GM19099 (cell line): ENCODE data around the gene PLBD2.

Experiments used
- POLR2A ChIP-seq: IDR thresholded peaks from 3 replicates; pipeline ENCODE4 v1.6.1; 2011; ENCODE audit warnings: low read depth; ENCODE audit not compliant: insufficient read length; ENCODE audit errors: extremely low read depth

The PLBD2 gene

DNA sequence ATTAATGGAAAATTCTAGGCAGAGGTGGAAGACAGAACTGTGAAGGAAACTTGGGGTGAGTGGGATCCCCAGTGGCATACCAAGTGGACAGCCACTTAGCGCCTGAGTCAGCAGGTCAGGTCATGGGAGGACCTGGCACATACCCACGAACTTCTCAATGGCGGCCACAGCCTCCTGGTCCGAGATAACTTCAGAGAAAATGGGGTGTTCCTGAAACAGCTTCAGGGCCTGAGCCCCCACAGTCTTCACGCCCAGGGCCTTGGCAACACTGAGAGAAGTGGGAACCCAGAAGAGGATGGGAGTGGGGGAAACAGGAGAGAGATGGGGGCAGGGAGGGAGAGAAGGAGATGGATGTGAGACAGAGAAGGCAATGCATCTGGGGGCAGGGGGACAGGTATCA is 35.4 kb downstream of the PLBD2 start:
- no peak for TF ChIP-seq POLR2A

DNA sequence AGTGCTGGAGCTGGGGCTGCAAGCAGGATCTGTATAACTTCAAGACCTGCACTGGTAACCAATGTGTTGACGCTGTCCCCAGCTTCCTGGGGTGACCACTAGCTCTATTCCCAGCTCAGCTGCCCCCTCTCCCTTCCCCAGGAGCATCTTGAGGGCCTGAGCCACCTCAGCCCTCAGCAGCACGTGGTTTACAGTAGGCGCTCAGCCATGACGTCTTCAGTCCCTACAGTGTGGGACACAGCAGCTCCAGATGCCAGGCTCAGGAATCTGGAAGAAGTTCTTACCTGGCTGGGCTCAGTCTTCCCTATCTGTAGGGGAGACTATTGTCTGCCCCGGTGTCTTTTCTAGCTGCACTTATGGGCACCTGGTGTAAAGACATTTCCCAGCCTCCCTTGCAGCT is 36.7 kb downstream of the PLBD2 start:
- TF ChIP-seq POLR2A: no peak

DNA sequence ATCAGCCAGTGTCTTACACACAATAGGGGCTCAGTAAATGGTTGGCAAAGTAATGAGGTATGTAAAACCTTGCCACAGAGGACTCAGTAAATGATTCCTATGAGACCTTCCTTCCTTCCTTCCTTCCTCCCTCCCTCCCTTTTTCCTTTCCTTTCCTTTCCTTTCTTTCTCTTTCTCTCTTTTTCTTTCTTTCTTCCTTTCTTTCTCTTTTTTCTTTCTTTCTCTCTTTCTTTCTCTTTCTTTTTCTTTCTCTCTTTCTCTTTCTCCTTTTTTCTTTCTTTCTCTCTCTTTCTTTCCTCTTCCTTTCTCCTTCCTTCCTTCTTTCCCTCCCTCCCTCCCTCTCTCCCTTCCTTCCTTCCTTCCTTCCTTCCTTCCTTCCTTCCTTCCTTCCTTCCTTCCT is 37.8 kb downstream of the PLBD2 start:
- TF ChIP-seq POLR2A: no peak

DNA sequence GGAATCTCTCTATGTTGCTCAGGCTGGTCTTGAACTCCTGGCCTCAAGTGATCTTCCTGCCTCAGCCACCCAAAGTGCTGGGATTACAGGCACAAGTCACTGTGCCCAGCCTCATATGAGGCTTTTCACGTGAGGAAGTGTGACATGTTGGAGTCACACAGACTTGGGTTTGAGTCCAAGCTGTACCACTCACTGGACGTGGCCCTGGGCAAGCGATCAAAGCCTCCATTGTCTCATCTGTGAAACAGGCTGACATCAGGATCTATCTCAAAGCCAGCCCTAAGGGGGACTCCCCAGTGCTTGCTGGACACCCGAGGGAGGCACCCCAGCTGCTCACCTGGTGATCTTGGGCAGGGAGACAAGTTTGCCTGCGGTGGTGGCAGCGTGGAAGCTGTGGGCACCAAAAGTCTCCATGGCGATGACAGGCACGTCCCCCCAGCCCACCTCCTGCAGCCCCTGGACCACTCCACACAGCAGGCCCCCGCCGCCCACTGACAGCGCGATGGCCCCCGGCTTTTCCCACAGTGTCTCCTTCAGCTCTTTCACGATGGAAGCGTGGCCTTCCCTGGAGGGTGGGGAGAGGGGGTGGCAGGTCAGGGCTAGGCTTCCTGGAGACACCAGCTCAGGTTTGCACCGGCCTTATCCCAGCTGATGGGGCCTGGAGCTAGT is 38.6 kb downstream of the PLBD2 start:
- no peak for TF ChIP-seq POLR2A

DNA sequence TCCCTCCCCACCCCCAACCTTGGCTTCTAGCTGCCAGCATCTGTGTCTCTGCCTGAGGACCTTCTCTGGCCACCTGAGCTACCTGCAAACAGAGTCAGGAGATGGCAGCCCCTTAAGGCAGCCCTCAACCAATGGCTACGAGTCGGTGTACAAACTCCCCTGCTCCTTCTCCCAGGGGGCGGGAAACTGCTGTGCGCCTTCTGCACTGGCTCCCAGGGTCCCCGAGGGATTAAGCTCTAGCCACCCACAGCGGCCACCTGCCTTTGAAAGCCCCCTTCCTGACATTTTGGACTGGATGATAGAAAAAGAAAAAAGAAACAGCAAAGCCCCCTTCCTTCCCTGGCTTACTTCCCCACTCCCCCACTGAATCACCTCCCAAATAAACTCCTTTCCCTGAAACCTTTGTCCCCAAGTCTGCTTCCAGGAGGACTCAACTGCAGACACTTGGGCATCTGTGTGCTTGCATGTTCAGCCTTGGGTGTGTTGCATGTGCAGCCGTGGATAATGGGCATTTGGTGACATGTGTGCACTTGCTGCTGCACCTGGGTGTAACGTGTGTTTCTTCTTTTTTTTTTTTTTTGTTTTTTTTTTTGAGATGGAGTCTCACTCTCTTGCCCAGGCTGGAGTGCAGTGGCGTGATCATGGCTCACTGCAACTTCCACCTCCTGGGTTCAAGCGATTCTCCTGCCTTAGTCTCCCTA is 39.3 kb downstream of the PLBD2 start:
- no peak for TF ChIP-seq POLR2A

DNA sequence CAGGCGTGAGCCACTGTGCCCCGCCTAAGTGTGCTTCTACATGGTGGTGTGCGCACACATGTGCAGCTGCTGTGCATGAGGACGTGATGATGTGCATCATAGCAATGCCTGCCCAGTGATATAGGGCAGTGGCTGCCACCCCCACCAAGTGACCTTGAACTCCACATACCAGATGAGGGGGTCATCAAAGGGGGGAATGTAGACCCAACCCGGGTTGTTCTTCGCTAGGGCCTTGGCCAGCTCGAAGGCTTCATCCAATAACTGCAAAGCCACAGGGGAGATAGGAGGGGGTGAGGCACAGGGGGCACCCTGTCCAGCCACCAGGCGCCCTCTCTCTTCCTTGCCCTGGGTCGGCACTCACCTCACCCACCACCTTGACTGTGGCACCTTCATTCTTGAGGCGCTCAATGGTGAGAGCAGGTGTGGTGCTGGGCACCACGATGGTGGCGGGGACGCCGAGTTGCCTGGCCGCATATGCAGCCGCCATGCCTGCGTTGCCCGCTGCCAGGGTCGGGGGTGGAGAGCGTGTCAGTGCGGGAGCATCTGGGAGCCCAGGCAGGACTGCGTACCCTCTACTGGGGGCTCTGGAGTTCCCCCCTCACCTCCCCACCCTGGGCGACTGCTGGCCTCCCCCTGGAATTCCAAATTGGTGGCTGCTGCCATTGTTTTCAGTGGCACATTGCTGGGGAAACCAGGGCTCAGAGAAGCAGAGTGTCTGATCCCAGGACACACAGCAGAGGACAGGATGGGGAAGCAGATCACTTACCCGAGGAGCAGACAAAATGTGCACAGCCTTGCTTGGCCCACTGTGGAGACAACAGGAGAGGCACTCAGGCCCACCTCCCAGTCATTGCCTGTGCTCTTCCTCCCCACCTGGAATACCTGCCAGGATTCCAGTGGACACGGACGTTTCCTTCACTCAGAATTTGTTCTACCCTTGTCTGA is 40.2 kb downstream of the PLBD2 start:
- TF ChIP-seq POLR2A: no peak

DNA sequence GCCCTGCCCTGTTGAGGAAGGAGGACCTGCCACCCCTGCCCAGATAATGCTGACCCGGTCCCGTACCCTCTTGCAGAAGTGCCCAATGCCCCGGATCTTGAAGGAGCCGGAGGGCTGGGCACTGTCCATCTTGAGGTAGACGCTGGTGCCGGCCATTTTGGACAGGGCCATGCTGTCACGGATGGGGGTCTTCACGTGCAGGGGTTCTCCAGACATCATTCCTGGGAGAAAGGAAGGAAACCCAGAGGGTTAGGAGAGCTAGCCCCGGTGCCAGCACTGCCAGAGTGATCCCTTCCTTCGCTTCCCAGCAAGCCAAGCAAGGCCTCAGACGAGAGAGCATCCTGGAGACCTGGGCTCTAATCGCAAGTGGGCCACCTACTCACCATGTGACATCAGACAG is 41.1 kb downstream of the PLBD2 start:
- TF ChIP-seq POLR2A: no peak

DNA sequence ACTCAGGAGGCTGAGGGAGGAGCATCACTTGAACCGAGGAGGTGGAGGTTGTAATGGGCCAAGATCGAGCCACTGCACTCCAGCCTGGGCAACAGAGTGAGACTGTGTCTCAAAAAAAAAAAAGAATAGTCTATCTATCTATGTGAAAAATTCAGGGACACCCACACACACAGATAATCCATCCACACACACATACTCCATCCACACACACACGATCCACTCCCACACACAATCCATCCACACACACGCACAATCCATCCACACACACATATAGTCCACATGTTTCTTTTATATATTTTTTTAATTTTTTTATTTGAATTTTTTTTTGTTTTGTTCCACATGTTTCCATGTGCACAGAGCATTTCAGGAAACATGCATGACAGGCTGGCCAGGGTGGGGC is 42.0 kb downstream of the PLBD2 start:
- no peak for TF ChIP-seq POLR2A

DNA sequence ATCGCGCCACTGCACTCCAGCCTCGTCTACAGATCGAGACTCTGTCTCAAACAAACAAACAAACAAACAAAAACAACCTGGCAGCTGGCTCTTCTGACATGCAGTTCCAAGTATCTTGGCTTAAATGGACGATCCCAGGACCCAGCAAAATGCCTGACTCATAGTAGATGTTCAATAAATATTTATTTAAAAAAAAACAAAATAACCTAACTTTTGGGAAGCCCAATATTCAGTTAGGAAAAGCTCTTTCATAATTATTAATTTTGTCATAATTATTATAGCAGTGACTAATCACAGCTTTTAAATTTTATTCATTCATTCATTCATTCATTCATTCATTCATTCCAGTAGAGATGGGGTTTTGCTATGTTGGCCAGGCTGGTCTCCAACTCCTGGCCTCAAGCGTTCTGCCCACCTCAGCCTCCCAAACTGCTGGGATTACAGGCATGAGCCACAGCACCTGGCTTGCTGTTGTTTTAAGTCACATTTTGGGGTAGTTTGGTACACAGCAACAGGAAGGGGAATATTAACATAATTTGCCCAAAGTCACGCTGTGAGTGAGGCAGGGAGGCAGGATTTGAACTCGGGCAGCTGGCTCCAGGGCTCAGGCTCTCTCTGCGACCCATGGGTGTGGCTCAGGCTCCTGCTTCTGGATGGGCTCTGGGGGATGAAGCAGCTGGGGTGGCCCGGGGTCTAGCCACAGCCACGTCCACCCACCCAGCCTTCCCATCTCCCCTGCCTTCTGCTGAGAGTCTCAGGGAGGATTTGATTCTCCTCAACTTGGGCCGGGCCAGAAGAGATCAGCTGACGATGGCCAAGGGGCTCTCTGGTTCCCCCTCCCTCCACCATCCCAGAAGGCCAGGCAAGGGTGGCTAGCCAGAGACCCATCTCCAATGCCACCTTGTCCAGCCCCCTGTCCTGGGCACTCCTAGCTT is 42.9 kb downstream of the PLBD2 start:
- no peak for TF ChIP-seq POLR2A

DNA sequence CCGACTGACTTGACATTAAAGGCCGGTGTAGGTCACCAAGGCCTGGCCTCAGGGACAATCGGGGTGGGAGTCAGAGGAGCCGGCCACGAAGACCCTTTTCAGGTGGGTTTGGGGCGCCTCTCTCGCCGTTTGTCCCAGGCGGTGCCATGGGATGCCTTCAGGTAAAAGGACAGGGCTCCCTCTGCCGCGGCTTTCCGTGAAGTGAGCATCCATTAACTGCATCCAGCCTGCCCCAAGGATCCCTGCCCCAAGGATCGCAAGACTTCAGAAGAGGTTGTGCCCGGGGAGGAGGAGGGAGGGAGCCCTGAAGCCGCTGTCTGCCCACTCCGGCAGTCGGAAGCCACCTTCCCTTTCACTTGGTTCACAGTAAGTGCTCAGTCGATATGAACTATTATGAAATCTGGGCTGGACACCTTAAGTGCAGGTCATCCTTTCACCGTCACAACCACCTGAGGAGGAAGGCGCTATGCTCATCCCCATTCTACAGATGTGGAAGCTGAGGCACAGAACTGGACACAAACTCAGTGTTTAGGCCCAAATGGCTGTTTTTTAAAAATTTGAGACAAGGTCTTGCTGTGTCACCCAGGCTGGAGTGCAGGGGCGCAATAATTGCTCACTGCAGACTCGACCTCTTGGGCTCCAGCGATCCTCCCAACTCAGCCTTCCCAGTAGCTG is 44.3 kb downstream of the PLBD2 start:
- TF ChIP-seq POLR2A: no peak

DNA sequence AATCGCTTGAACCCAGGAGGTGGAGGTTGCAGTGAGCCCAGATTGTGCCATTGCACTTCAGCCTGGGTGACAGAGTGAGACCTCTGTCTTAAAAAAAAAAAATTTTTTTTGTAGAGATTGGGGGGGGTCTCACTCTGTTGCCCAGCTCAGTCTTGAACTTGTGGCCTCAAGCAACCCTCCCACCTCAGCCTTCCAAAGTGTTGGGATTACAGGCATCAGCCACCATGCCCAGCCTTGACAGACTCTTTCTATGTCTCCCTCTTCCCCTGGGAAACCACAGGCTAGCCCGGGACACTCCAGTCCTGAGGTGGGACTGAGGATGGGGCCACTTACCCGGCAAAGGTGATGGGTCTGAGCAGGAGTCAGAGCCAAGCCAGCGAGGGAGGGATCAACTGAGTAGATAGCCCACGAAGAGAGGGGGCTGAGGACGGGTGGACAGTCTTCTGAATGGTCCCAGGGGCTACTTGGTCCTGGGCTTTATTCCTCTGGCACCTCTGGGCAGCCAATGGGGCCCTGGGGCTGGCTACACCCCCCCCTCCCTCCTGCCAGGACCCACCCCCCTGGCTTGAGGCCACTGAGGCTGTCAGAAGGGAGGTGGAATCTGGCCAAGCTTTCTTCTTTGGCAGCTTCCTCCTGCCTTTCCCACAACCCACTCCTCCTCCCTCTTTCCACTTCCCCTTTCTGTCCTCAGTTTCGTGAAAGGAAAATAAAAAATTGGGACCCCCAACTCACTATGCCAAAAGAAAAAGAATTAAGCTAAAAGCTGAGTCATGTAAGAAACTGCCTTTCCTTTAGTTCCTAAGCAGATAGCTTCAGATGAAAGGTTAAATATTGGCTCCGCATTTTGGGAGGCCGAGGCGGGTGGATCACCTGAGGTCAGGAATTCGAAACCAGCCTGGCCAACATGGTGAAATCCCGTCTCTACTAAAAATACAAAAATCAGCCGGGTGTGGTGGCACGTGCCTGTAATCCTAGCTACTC is 45.3 kb downstream of the PLBD2 start, which contains the start of gene SDS:
Gene SDS, minus strand, starts transcription at position 453 of the 981 bp plus-strand sequence. CDS start 4,179 bp downstream, outside the sequence.
- TF ChIP-seq POLR2A: no peak

DNA sequence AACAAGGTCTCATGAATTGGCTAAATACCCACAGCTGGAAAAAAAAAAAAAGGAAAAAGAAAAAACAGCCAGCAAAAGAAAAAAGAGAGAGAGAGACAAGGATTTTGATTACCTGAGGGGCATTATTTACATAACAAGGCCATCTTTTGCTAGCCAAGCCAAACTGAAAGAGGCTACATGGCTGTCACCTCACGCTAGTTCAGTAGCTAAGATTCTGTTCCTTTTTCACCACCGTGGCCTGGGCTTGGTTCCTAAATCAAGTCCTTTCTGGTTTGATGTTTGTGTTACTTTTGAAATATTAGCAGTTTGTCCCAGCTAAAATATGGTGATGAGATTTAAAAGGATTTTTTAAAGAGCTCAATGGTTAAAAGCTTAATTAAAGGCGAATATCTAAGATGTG is 47.3 kb downstream of the PLBD2 start:
- no peak for TF ChIP-seq POLR2A

DNA sequence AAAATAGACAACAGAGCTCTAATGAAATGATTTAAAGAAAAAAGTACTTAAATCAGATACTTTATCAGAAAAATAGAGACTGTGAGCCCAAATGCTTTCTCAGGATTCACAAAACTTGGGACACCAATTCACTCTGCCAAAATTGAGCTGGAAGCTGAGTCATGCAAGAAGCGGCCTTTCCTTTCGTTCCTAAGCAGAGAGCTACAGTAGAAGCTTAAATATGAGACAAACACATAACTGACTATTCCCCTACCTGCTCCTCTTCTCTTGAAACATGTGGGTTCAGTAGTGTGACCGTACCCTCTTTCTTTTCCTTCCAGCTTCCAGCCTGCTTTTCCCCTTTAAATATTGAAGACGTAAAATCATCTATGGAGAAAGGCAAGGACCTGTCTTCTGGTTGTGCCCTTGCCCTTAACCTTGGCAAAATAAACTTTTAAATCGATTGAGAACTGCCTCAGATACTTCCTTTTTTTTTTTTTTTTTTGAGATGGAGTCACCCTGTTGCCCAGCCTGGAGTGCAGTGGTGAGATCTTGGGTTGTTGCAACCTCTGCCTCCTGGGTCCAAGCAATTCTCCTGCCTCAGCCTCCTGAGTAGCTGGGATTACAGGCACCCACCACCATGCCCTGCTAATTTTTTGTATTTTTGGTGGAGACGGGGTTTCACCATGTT is 49.7 kb downstream of the PLBD2 start:
- TF ChIP-seq POLR2A: no peak
